SK-N-SH treated with all-trans-retinoic acid at 6 μM for 48 hours (cell line): ENCODE measurements around the gene EMSY.

Experiments used
- ATAC-seq: fragments of 200-7000 bp; cut with Tn5 transposase; 3 replicates; pipeline ENCODE4 v1.9.1; 2020; ENCODE audit warnings: mild to moderate bottlenecking, moderate library complexity
- ARNTL ChIP-seq: fragments of 450-650 bp; formaldehyde crosslinking; IDR thresholded peaks from 2 replicates; pipeline ENCODE4 v1.5.0; 2020; ENCODE audit warnings: low read depth, mild to moderate bottlenecking, moderate library complexity, borderline replicate concordance
- CSDC2 ChIP-seq: fragments of 250-450 bp; sonication (Bioruptor Pico); IDR thresholded peaks from 2 replicates; pipeline ENCODE4 v1.5.0; 2020; ENCODE audit warnings: mild to moderate bottlenecking, moderate library complexity
- OSR1 ChIP-seq: fragments of 250-450 bp; sonication (Bioruptor Pico); IDR thresholded peaks from 2 replicates; pipeline ENCODE4 v1.8.0; 2022; ENCODE audit warnings: moderate library complexity, mild to moderate bottlenecking, inconsistent platforms
- PPARA ChIP-seq: fragments of 250-450 bp; sonication (Bioruptor Pico); IDR thresholded peaks from 2 replicates; pipeline ENCODE4 v1.5.0; 2020; ENCODE audit warnings: mild to moderate bottlenecking, borderline replicate concordance
- RARB ChIP-seq: fragments of 250-450 bp; sonication (Bioruptor Pico); IDR thresholded peaks from 2 replicates; pipeline ENCODE4 v1.8.0; 2021; ENCODE audit warnings: mild to moderate bottlenecking, moderate library complexity
- SNAI2 ChIP-seq: fragments of 250-450 bp; sonication (Bioruptor Pico); IDR thresholded peaks from 2 replicates; pipeline ENCODE4 v1.5.0; 2020; ENCODE audit warnings: mild to moderate bottlenecking, moderate library complexity
- TCF4 ChIP-seq: fragments of 250-450 bp; sonication (Bioruptor Pico); IDR thresholded peaks from 2 replicates; pipeline ENCODE4 v1.8.0; 2021; ENCODE audit warnings: mild to moderate bottlenecking, moderate library complexity, borderline replicate concordance
- TOX ChIP-seq: fragments of 250-450 bp; sonication (Bioruptor Pico); IDR thresholded peaks from 2 replicates; pipeline ENCODE4 v1.8.0; 2021; ENCODE audit warnings: mild to moderate bottlenecking, moderate library complexity, borderline replicate concordance
- ZFP3 ChIP-seq: fragments of 250-450 bp; sonication (Bioruptor Pico); IDR thresholded peaks from 2 replicates; pipeline ENCODE4 v1.5.0; 2020; ENCODE audit warnings: mild to moderate bottlenecking, moderate library complexity
- ZFP30 ChIP-seq: fragments of 450-650 bp; formaldehyde crosslinking; IDR thresholded peaks from 2 replicates; pipeline ENCODE4 v1.5.0; 2022; ENCODE audit warnings: mild to moderate bottlenecking, moderate library complexity
- ZNF565 ChIP-seq: fragments of 450-650 bp; formaldehyde crosslinking; conservative IDR thresholded peaks from 2 replicates; pipeline ENCODE4 v1.5.0; 2020; ENCODE audit warnings: low read depth, mild to moderate bottlenecking, moderate library complexity
- ZNF70 ChIP-seq: fragments of 450-650 bp; formaldehyde crosslinking; IDR thresholded peaks from 2 replicates; pipeline ENCODE4 v1.5.0; 2020; ENCODE audit warnings: mild to moderate bottlenecking, moderate library complexity
- ZNF8 ChIP-seq: fragments of 450-650 bp; formaldehyde crosslinking; IDR thresholded peaks from 2 replicates; pipeline ENCODE4 v1.5.0; 2020; ENCODE audit warnings: mild to moderate bottlenecking, moderate library complexity
- TF ChIP-seq, protein P1 (sequence below): fragments of 250-450 bp; sonication (Bioruptor Pico); IDR thresholded peaks from 2 replicates; pipeline ENCODE4 v1.8.0; 2021; ENCODE audit warnings: low read depth, mild to moderate bottlenecking, moderate library complexity, borderline replicate concordance
- TF ChIP-seq, protein P2 (sequence below): fragments of 250-450 bp; sonication (Bioruptor Pico); IDR thresholded peaks from 2 replicates; pipeline ENCODE4 v1.5.0; 2020; ENCODE audit warnings: mild to moderate bottlenecking, moderate library complexity
- TF ChIP-seq, protein P3 (sequence below): fragments of 250-450 bp; sonication (Bioruptor Pico); IDR thresholded peaks from 2 replicates; pipeline ENCODE4 v1.5.1; 2021; ENCODE audit warnings: mild to moderate bottlenecking, moderate library complexity
- TF ChIP-seq, protein P4 (sequence below): fragments of 250-450 bp; sonication (Bioruptor Pico); IDR thresholded peaks from 2 replicates; pipeline ENCODE4 v1.5.1; 2020; ENCODE audit warnings: low read depth, mild to moderate bottlenecking, moderate library complexity
- TF ChIP-seq, protein P5 (sequence below): fragments of 250-450 bp; sonication (Bioruptor Pico); IDR thresholded peaks from 2 replicates; pipeline ENCODE4 v1.8.0; 2020; ENCODE audit warnings: mild to moderate bottlenecking, moderate library complexity, borderline replicate concordance

EMSY gene

GRCh38 chr11:76542436-76542835 lies 97.6 kb downstream of the EMSY start:
- no peak for ATAC-seq
- no peak for TF ChIP-seq PPARA (CRISPR knock-in tag)
- TF ChIP-seq, protein P1, sequence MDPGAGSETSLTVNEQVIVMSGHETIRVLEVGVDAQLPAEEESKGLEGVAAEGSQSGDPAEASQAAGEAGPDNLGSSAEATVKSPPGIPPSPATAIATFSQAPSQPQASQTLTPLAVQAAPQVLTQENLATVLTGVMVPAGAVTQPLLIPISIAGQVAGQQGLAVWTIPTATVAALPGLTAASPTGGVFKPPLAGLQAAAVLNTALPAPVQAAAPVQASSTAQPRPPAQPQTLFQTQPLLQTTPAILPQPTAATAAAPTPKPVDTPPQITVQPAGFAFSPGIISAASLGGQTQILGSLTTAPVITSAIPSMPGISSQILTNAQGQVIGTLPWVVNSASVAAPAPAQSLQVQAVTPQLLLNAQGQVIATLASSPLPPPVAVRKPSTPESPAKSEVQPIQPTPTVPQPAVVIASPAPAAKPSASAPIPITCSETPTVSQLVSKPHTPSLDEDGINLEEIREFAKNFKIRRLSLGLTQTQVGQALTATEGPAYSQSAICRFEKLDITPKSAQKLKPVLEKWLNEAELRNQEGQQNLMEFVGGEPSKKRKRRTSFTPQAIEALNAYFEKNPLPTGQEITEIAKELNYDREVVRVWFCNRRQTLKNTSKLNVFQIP (CRISPR knock-in tag) = no peak
- TF ChIP-seq, all 23 proteins: peak for 0

GRCh38 chr11:76543006-76543703 lies 98.3 kb downstream of the EMSY start:
- no peak for ATAC-seq
- TF ChIP-seq, protein P1 (CRISPR knock-in tag) = no peak
- no peak for TF ChIP-seq RARB (CRISPR knock-in tag)
- no peak for TF ChIP-seq ZNF8 (CRISPR knock-in tag)
- TF ChIP-seq, protein P2, sequence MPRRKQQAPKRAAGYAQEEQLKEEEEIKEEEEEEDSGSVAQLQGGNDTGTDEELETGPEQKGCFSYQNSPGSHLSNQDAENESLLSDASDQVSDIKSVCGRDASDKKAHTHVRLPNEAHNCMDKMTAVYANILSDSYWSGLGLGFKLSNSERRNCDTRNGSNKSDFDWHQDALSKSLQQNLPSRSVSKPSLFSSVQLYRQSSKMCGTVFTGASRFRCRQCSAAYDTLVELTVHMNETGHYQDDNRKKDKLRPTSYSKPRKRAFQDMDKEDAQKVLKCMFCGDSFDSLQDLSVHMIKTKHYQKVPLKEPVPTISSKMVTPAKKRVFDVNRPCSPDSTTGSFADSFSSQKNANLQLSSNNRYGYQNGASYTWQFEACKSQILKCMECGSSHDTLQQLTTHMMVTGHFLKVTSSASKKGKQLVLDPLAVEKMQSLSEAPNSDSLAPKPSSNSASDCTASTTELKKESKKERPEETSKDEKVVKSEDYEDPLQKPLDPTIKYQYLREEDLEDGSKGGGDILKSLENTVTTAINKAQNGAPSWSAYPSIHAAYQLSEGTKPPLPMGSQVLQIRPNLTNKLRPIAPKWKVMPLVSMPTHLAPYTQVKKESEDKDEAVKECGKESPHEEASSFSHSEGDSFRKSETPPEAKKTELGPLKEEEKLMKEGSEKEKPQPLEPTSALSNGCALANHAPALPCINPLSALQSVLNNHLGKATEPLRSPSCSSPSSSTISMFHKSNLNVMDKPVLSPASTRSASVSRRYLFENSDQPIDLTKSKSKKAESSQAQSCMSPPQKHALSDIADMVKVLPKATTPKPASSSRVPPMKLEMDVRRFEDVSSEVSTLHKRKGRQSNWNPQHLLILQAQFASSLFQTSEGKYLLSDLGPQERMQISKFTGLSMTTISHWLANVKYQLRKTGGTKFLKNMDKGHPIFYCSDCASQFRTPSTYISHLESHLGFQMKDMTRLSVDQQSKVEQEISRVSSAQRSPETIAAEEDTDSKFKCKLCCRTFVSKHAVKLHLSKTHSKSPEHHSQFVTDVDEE (CRISPR knock-in tag) = no peak
- TF ChIP-seq TOX (CRISPR knock-in tag) = no peak
- no peak for TF ChIP-seq ZFP30 (CRISPR knock-in tag)
- no peak for TF ChIP-seq SNAI2 (CRISPR knock-in tag)
- TF ChIP-seq ZFP3 (CRISPR knock-in tag) = no peak
- TF ChIP-seq, protein P3, sequence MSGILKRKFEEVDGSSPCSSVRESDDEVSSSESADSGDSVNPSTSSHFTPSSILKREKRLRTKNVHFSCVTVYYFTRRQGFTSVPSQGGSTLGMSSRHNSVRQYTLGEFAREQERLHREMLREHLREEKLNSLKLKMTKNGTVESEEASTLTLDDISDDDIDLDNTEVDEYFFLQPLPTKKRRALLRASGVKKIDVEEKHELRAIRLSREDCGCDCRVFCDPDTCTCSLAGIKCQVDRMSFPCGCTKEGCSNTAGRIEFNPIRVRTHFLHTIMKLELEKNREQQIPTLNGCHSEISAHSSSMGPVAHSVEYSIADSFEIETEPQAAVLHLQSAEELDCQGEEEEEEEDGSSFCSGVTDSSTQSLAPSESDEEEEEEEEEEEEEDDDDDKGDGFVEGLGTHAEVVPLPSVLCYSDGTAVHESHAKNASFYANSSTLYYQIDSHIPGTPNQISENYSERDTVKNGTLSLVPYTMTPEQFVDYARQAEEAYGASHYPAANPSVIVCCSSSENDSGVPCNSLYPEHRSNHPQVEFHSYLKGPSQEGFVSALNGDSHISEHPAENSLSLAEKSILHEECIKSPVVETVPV (CRISPR knock-in tag) = no peak
- no peak for TF ChIP-seq CSDC2
- TF ChIP-seq TCF4 (CRISPR knock-in tag) = no peak
- TF ChIP-seq, protein P4, sequence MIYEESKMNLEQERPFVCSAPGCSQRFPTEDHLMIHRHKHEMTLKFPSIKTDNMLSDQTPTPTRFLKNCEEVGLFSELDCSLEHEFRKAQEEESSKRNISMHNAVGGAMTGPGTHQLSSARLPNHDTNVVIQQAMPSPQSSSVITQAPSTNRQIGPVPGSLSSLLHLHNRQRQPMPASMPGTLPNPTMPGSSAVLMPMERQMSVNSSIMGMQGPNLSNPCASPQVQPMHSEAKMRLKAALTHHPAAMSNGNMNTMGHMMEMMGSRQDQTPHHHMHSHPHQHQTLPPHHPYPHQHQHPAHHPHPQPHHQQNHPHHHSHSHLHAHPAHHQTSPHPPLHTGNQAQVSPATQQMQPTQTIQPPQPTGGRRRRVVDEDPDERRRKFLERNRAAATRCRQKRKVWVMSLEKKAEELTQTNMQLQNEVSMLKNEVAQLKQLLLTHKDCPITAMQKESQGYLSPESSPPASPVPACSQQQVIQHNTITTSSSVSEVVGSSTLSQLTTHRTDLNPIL (CRISPR knock-in tag) = no peak
- no peak for TF ChIP-seq ZNF565 (CRISPR knock-in tag)
- no peak for TF ChIP-seq ARNTL (CRISPR knock-in tag)
- TF ChIP-seq PPARA (CRISPR knock-in tag) = no peak
- TF ChIP-seq, all 23 proteins: peak for 0

DNA sequence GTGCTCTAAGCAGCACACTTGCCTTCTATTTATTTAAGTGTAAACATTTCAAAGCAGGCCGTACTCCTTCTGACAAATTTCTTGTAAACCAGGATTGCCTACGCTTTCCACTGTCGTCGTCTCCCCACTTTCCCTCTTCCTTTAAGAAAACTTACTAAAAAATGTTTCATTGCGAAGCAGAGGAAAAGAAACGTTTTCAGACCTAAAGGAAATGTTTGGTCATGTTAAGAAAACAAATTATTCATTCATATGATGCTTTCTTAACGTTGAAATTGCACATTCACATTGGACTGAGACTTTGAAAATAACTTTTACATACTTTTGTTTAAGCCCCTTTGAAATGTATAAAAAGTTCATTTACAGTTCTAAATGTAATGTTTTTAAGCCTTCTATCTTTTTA lies 106.0 kb downstream of the EMSY start:
- TF ChIP-seq, protein P5, sequence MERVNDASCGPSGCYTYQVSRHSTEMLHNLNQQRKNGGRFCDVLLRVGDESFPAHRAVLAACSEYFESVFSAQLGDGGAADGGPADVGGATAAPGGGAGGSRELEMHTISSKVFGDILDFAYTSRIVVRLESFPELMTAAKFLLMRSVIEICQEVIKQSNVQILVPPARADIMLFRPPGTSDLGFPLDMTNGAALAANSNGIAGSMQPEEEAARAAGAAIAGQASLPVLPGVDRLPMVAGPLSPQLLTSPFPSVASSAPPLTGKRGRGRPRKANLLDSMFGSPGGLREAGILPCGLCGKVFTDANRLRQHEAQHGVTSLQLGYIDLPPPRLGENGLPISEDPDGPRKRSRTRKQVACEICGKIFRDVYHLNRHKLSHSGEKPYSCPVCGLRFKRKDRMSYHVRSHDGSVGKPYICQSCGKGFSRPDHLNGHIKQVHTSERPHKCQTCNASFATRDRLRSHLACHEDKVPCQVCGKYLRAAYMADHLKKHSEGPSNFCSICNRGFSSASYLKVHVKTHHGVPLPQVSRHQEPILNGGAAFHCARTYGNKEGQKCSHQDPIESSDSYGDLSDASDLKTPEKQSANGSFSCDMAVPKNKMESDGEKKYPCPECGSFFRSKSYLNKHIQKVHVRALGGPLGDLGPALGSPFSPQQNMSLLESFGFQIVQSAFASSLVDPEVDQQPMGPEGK (CRISPR knock-in tag) = no peak
- TF ChIP-seq OSR1 (CRISPR knock-in tag) (no peak), CSDC2 (no peak), ZFP30 (CRISPR knock-in tag) (no peak), ZNF565 (CRISPR knock-in tag) (no peak), SNAI2 (CRISPR knock-in tag) (no peak), ZNF70 (no peak), ZFP3 (CRISPR knock-in tag) (no peak), TCF4 (CRISPR knock-in tag) (no peak)
- TF ChIP-seq, protein P2 (CRISPR knock-in tag) = no peak
- ATAC-seq = no peak
